ENCODE measurements around the gene PANX2.
"Not testable (repeated sequence)": the region's sequence is repeated elsewhere in the genome, so short reads cannot be mapped to it uniquely, and the experiment has no call there.

PANX2 gene

DNA sequence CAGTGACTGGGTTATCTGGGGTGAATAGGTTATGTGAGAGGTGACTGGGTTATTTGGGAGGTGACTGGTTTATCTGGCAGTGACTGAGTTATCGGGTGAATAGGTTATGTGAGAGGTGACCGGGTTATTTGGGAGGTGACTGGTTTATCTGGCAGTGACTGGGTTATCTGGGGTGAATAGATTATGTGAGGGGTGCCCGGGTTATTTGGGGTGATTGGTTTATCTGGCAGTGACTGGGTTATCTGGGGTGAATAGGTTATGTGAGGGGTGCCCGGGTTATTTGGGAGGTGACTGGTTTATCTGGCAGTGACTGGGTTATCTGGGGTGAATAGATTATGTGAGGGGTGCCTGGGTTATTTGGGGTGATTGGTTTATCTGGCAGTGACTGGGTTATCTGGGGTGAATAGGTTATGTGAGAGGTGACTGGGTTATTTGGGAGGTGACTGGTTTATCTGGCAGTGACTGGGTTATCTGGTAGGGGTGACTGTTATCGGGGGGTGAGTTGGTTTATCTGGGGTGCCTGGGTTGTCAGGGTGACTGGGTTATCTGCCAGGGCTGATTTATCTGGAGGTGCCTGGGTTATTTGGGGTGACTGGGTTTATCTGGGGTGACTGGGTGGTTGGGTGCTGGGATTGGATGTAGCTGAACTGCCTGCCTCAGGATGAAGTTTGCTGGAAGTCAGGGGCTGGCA, 1.9 kb upstream of the PANX2 start:
- not testable (repeated sequence) for FAIRE-seq; DNase-seq (ENCODE audit: extremely low spot score, insufficient read length, low read depth)

- no peak for DNase-seq (ENCODE audit: extremely low spot score, insufficient read length, low read depth)
- no peak for FAIRE-seq
These were observed 1.3 kb upstream of the PANX2 start for GRCh38 chr22:50169181-50169759.

GRCh38 chr22:50169774-50170341, 673 bp upstream of the PANX2 start:
- DNase-seq (ENCODE audit: extremely low spot score, insufficient read length, low read depth) (no peak), FAIRE-seq (no peak)

DNA sequence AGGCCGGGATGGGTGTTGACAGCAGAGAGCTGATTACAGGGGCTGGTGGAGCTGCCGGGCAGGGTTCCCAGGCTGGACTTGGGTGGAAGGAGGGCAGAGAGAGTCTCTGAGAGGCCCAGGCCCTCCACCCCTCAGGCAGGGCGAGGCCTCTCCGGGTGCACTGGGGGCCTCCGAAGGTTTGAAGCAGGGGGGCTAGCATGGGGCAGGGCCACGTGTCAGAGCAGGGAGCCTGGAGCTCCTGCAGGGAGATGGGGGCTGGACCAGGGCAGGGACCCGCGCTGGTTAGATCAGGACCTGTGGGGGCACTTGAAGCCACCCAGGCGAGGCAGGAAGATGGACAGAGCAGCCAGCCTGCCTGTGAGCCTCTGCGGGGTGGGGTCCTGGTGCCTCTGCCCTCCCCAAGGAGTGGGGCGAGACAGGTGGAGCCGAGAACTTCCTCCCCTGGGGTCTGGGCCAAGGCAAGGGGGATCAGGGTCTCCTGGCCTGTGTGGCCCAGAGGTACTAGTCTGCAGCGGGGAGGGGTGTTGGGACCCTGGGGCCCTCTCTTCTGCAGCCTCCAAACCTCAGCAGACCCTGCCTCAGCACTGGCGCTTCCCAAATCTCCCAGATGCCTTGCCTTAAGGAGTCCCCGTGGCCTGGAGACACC, 911 bp downstream of the PANX2 start:
- no peak for FAIRE-seq

DNA sequence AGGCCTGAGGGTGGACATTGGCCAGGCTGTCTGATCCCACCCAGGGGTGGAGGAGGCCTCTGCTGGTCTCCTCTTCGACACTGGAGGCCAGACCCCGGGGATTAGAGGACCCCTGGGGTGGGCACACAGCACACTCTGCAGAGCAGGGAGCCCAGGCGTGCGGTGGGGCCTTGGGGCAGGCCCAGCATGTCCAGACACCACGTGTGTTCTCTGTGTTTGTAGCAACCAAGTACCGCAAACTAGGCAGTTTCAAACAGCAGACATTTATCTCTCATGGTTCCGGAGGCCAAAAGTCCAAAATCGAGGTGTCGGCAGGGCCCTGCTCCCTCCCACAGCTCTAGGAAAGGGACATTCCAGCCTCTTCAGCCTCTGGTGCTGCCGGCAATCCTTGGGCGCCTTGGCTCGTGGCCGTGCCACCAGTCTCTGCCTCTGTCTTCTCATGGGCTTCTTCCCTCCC, 1.5 kb downstream of the PANX2 start:
- DNase-seq (ENCODE audit: extremely low spot score, insufficient read length, low read depth) (no peak), FAIRE-seq (no peak)

More for the DNA sequence above, 911 bp downstream of the PANX2 start:
- DNase-seq (ENCODE audit: extremely low spot score, insufficient read length, low read depth): no peak

GRCh38 chr22:50173311-50173982, 2.9 kb downstream of the PANX2 start:
- no peak for DNase-seq (ENCODE audit: extremely low spot score, insufficient read length, low read depth)
- no peak for FAIRE-seq

GRCh38 chr22:50173983-50174355, 3.4 kb downstream of the PANX2 start:
- no peak for FAIRE-seq
- no peak for DNase-seq (ENCODE audit: extremely low spot score, insufficient read length, low read depth)

DNA sequence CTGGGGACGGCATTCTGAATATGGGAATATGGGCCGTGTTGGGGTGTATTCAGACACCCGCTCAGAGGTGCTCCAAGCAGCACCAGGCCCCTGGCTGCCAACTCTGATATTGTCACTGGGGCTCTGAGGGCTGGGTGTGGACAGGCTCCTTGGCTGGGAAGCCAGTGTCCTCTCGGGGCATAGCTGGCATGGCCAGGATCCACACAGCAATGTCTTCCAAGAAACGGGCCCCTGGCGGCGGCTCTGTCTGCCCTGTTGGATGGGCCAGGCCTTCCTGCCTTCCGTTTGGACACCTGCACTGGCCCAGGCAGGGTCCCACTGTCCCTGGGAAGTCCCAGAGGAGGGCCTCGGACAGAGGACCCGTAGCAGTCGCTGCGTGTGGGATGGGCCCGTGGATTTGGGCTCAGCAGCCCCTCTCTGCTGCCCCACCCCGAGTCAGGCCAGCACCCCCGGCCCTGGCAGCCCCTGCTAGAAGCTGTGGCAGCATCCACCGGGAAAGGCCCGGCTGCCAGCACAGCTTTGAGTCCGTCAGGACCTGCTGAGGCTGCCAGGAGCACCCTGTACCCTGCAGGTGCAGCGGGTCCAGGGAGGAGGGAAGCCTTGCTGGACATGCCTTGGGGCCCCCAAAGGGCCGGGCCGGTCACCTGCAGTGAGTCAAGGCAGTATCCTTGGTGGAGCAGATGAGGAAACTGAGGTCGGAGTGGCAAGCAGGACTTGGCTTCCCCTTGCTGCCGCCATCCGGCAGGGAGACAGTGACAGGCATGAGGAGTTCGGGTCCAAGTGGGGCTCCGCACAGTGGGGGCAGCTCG, 4.1 kb downstream of the PANX2 start:
- no peak for FAIRE-seq
- no peak for DNase-seq (ENCODE audit: extremely low spot score, insufficient read length, low read depth)

- FAIRE-seq (no peak), DNase-seq (ENCODE audit: extremely low spot score, insufficient read length, low read depth) (no peak)
These were observed 4.6 kb downstream of the PANX2 start for GRCh38 chr22:50175191-50175461.

- DNase-seq (ENCODE audit: extremely low spot score, insufficient read length, low read depth): no peak
- no peak for FAIRE-seq
These were observed 5.7 kb downstream of the PANX2 start for GRCh38 chr22:50175921-50176849.

- FAIRE-seq (no peak), DNase-seq (ENCODE audit: extremely low spot score, insufficient read length, low read depth) (no peak)
These were observed 6.5 kb downstream of the PANX2 start for GRCh38 chr22:50176850-50177536.

GRCh38 chr22:50177537-50178470, 7.3 kb downstream of the PANX2 start:
- no peak for FAIRE-seq
- DNase-seq (ENCODE audit: extremely low spot score, insufficient read length, low read depth): no peak

GRCh38 chr22:50178471-50178864, 7.9 kb downstream of the PANX2 start:
- DNase-seq (ENCODE audit: extremely low spot score, insufficient read length, low read depth): no peak

GRCh38 chr22:50178871-50179869, 8.6 kb downstream of the PANX2 start:
- FAIRE-seq (no peak), DNase-seq (ENCODE audit: extremely low spot score, insufficient read length, low read depth) (no peak)

More at GRCh38 chr22:50178471-50178864, 7.9 kb downstream of the PANX2 start:
- FAIRE-seq: no peak

- DNase-seq (ENCODE audit: extremely low spot score, insufficient read length, low read depth): no peak
- FAIRE-seq: no peak
These were observed 9.6 kb downstream of the PANX2 start for GRCh38 chr22:50179937-50180726.

All from GM18507 (cell line).